Left hindlimb (tissue), 1 donor: ENCODE results near the gene MOV10L1.

Experiments used
- DNase-seq: peaks from one replicate; pipeline ENCODE4 v3.0.0-alpha.2; 2018

The MOV10L1 gene

GRCh38 chr22:50177537-50178470 is 88.0 kb downstream of the MOV10L1 start:
- peak; percentile 27 for DNase-seq

GRCh38 chr22:50178471-50178864 is 88.7 kb downstream of the MOV10L1 start:
- DNase-seq, result no peak

GRCh38 chr22:50178871-50179869 is 89.4 kb downstream of the MOV10L1 start:
- DNase-seq, result peak; percentile 29

GRCh38 chr22:50179937-50180726 is 90.3 kb downstream of the MOV10L1 start:
- DNase-seq, result no peak

- DNase-seq, result peak; percentile 28
Observed at GRCh38 chr22:50180727-50181521, 91.1 kb downstream of the MOV10L1 start.

- DNase-seq, result peak; percentile 34
Observed at GRCh38 chr22:50182176-50183081, 92.6 kb downstream of the MOV10L1 start.

- DNase-seq, result peak; percentile 34
Observed at GRCh38 chr22:50183141-50183971, 93.5 kb downstream of the MOV10L1 start.

- DNase-seq, result peak; percentile 76
Observed at GRCh38 chr22:50184004-50184901, 94.4 kb downstream of the MOV10L1 start.

- DNase-seq, result no peak
Observed at GRCh38 chr22:50184902-50185374, 95.1 kb downstream of the MOV10L1 start.

- DNase-seq, result peak; percentile 95
Observed at GRCh38 chr22:50185375-50186087, 95.7 kb downstream of the MOV10L1 start, which contains the start of gene TRABD. TSS of gene TRABD (plus strand) at chr22:50185913. CDS start at chr22:50193061, 7,148 bp downstream.

- DNase-seq, result no peak
Observed at GRCh38 chr22:50186181-50186714, 96.4 kb downstream of the MOV10L1 start.

- no peak for DNase-seq
Observed at GRCh38 chr22:50186761-50187523, 97.1 kb downstream of the MOV10L1 start.

- no peak for DNase-seq
Observed at GRCh38 chr22:50188356-50188755, 98.5 kb downstream of the MOV10L1 start.

GRCh38 chr22:50189184-50189848 is 99.5 kb downstream of the MOV10L1 start:
- no peak for DNase-seq

- DNase-seq, result peak; percentile 70
Observed at GRCh38 chr22:50189849-50190181, 100.0 kb downstream of the MOV10L1 start.
